ENCODE results near the gene FAM111A.

- TF ChIP-seq CTCF (conservative IDR thresholded peaks at IDR 0.05; ENCODE audit: low read depth, low read length) (0 out of 2 replicates have a peak, but pooled peaks have one; percentile 22), EZH2 (IDR thresholded peaks at IDR 0.05; ENCODE audit: borderline replicate concordance, low read depth, low read length, poor library complexity, severe bottlenecking) (no peak)
Measured at GRCh38 chr11:59102259-59102765, 40.3 kb upstream of the FAM111A start.

Measured in A673 (cell line).